MCF 10A (cell line): ENCODE results near the gene CELF5. TPM values are rescaled to one million over a fixed set of nuclear protein-coding genes. Genes with fewer than 3 reads are reported as not detected.

Source experiments
- BruUV-seq: library from RNA; stranded (reverse); fragments of 400-500 nt; replicated peaks from 2 replicates; lab custom pipeline; 2021; lab: Mats Ljungman, UMichigan
- CTCF ChIA-PET: fragments of 300-600 bp; sonication (Branson Sonifier 250); formaldehyde crosslinking; extraction: SDS; loops from one replicate; lab custom pipeline; 2021; ENCODE audit warnings: antibody characterized with exemption, inconsistent platforms; lab: Yijun Ruan, JAX
- POLR2A ChIA-PET: fragments of 300-600, 350-650 bp; sonication (Branson Sonifier 250); formaldehyde crosslinking; extraction: SDS; loops from one replicate; lab custom pipeline; 2020; ENCODE audit warnings: antibody characterized with exemption, inconsistent platforms; lab: Yijun Ruan, JAX
- DNase-seq: peaks from one replicate; pipeline ENCODE4 v3.0.0-alpha.2; 2018; ENCODE audit not compliant: unreplicated experiment
- H3K27ac Mint-ChIP-seq: one replicate; pipeline ENCODE4 v1.8.0; 2022; ENCODE audit warnings: mild to moderate bottlenecking, low read depth, mixed read lengths; ENCODE audit not compliant: unreplicated experiment
- H3K27me3 Mint-ChIP-seq: one replicate; pipeline ENCODE4 v1.8.0; 2022; ENCODE audit warnings: mixed read lengths; ENCODE audit not compliant: insufficient read depth, unreplicated experiment
- H3K36me3 Mint-ChIP-seq: one replicate; pipeline ENCODE4 v1.8.0; 2022; ENCODE audit warnings: mild to moderate bottlenecking, moderate library complexity, mixed read lengths; ENCODE audit not compliant: insufficient read depth, unreplicated experiment
- H3K4me1 Mint-ChIP-seq: one replicate; pipeline ENCODE4 v1.8.0; 2022; ENCODE audit warnings: mixed read lengths; ENCODE audit not compliant: insufficient read depth, unreplicated experiment
- H3K4me3 Mint-ChIP-seq: one replicate; pipeline ENCODE4 v1.8.0; 2022; ENCODE audit warnings: mild to moderate bottlenecking, moderate library complexity, mixed read lengths; ENCODE audit not compliant: unreplicated experiment
- H3K9me3 Mint-ChIP-seq: one replicate; pipeline ENCODE4 v1.8.0; 2022; ENCODE audit warnings: mixed read lengths; ENCODE audit not compliant: unreplicated experiment
- intact Hi-C: fragments of 100-400 bp; cut with micrococcal nuclease; formaldehyde crosslinking; loops from 2 replicates; pipeline ENCODE4 v1.14.1; 2022
- total RNA-seq: library from RNA; stranded (reverse); gene quantifications from 2 replicates; pipeline ENCODE4 v1.2.3, GENCODE V29; 2022
- TF ChIP-seq, protein P1 (sequence below): fragments of 200-600 bp; IDR thresholded peaks from one replicate; pipeline ENCODE4 v1.8.0; 2022; ENCODE audit warnings: antibody characterized with exemption, mild to moderate bottlenecking; ENCODE audit not compliant: unreplicated experiment

Gene CELF5
- total RNA-seq, 1 experiment from 2014 or later, result 0.30 TPM

DNA sequence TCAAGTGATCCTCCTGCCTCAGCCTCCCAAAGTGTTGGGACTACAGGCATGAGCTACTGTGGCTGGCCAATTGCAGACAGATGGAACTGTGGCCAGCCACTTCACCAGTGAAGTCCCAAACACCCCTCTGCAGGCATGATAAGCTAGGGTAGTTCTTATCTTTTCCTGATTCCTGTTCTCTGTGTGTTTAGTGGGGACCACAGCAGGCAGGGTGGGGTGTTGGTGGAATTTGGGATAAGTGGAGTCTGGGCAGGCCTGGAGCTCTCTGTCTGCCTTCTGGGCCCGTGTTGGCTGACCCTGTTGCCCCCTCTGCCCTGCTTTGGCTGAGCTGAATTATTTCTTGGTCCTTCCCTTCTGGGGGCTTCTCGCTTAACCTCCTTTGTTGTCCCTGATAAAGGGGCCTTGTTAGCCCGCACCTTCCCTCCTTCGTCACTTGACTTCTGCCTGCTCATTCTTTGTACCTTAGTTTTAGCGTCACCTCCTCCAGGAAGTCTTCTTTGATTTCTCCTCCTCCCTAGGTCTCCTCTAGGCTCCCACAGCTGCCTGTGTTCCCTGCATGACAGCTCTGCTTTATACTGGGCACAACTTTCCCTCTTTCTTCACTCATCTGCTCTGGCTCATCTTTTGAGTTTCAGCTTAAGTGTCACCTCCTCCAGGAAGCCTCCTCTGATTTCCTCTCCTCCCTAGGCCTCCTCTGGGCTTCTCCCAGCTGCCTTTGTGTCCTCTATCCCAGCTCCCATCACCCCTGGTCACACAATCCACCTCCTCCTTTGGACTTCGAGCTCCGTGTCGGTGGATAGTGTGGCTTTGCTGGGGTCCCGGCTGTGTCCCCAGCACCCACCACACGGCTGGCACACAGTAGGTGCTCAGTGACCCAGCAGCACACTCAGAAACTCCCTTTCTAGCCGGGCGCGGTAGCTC is 40.5 kb upstream of the CELF5 start:
- DNase-seq, result no peak
- Mint-ChIP-seq H3K27ac (no peak overlapping the region), H3K36me3 (peaks cover 6% of the 10 kb centered on the region), H3K4me3 (no peak overlapping the region), H3K9me3 (no peaks in the 10 kb centered on the region), H3K4me1 (peaks cover 24% of the 10 kb centered on the region), H3K27me3 (no peaks in the 10 kb centered on the region)
- POLR2A ChIA-PET, result interaction anchor here (0.7 to 2.0 kb wide), 6 partner anchors 11 to 650 kb away, joined by 3 to 7 read pairs (median 4); no protein-coding TSS in a partner anchor
- TF ChIP-seq, protein P1, sequence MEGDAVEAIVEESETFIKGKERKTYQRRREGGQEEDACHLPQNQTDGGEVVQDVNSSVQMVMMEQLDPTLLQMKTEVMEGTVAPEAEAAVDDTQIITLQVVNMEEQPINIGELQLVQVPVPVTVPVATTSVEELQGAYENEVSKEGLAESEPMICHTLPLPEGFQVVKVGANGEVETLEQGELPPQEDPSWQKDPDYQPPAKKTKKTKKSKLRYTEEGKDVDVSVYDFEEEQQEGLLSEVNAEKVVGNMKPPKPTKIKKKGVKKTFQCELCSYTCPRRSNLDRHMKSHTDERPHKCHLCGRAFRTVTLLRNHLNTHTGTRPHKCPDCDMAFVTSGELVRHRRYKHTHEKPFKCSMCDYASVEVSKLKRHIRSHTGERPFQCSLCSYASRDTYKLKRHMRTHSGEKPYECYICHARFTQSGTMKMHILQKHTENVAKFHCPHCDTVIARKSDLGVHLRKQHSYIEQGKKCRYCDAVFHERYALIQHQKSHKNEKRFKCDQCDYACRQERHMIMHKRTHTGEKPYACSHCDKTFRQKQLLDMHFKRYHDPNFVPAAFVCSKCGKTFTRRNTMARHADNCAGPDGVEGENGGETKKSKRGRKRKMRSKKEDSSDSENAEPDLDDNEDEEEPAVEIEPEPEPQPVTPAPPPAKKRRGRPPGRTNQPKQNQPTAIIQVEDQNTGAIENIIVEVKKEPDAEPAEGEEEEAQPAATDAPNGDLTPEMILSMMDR, result no peak
- intact Hi-C loops, result loop anchor here (2.0 kb wide), 1 partner anchor 29 kb away; no protein-coding TSS in a partner anchor
- BruUV-seq, result no TSS peak
- CTCF ChIA-PET, result interaction anchor here (0.9 to 1.3 kb wide), 4 partner anchors 20 to 108 kb away, joined by 3 to 7 read pairs (median 3); no protein-coding TSS in a partner anchor

DNA sequence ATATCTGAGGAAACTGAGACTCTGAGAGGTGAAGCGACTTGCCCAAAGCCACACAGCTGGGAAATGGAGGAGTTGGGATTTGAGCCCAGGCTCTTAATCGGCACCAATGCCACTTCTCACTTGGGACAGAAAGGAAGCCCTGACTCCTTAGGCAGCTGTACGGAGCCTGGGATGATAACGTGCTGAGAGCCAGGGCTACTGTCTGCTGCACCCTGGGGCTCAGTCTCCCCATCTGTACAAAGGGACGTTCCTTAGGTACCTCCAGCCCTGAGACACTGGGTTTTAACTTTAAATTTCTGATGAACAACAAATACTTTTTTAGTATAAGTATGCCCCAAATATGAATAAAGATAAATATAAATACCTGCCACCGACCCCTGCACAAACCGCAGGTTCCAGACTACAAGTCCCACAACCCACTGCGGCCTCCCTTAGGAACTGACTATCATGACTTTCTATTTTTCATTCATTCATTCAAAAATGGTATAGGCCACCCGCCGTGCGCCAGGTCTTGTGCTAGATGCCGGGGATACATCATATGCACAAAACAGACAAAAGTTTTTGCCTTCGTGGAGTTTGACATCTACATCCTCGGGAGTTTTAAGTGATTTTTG is 39.5 kb upstream of the CELF5 start:
- POLR2A ChIA-PET, result interaction anchor here (0.6 to 2.0 kb wide), 14 partner anchors 8 to 651 kb away, joined by 3 to 8 read pairs (median 4); partner anchors contain the start of genes GNA15 and TLE6
- no peak for DNase-seq
- Mint-ChIP-seq H3K9me3 (no peaks in the 10 kb centered on the region), H3K27ac (peak overlapping the region; percentile 97), H3K36me3 (peaks cover 6% of the 10 kb centered on the region), H3K4me3 (peak overlapping the region; percentile 93), H3K4me1 (peaks cover 24% of the 10 kb centered on the region), H3K27me3 (no peaks in the 10 kb centered on the region)
- TF ChIP-seq, protein P1, result no peak
- CTCF ChIA-PET, result interaction anchor here (0.9 to 1.3 kb wide), 3 partner anchors 54 to 109 kb away, joined by 3 read pairs; no protein-coding TSS in a partner anchor
- intact Hi-C loops, result loop anchor here (2.0 kb wide), 1 partner anchor 30 kb away; no protein-coding TSS in a partner anchor
- BruUV-seq, result no TSS peak

DNA sequence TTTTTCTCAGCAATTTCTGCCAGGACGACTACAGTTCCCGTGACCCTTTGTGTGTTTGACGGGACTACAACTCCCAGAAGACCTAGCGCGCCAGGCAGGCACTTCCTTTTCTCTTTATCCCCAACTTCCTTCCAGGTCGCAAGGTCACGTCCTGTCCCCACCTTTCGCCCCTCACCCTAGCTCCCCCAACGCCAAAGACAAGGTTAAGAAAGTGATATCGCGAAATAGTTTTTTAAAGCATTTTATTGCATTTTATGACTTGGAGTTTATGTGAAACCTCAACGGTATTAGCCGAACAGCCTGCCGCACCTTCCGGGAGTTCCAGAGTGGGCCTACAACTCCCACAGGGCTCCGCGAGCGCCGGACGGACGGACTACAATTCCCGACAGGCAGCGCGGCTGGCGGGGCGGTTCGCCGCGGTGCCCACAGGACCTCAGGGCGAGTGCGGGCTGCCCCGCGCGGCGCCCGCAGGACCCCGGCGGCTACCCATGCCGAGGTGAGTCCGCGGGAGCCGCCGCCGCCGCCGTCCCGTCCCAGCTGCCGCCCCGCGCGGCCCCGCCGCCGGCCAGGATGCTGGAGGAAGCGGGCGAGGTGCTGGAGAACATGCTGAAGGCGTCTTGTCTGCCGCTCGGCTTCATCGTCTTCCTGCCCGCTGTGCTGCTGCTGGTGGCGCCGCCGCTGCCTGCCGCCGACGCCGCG is 38.9 kb upstream of the CELF5 start, which contains the start of gene NCLN:
Gene NCLN, plus strand, starts transcription at position 470 of the 699 bp plus-strand sequence. Its CDS starts 101 bp downstream, at position 571.
- no peaks in the 10 kb centered on the region for H3K27me3 Mint-ChIP-seq
- BruUV-seq, result no TSS peak
- DNase-seq, result peak; percentile 97
- TF ChIP-seq, protein P1, result no peak
- CTCF ChIA-PET, result no interaction called here
- H3K27ac Mint-ChIP-seq, result peak within 1 kb of the TSS; percentile 97
- H3K4me1 Mint-ChIP-seq, result peaks cover 24% of the 10 kb centered on the region
- H3K4me3 Mint-ChIP-seq, result peak within 1 kb of the TSS; percentile 93
- intact Hi-C loops, result loop anchor here (2.0 kb wide), 1 partner anchor 31 kb away; no protein-coding TSS in a partner anchor
- H3K36me3 Mint-ChIP-seq, result peaks cover 7% of the 10 kb centered on the region
- POLR2A ChIA-PET, result interaction anchor here (0.6 to 2.0 kb wide), 13 partner anchors 9 to 732 kb away, joined by 3 to 8 read pairs (median 3); partner anchors contain the start of genes GNA15, LMNB2 and TLE6
- no peaks in the 10 kb centered on the region for H3K9me3 Mint-ChIP-seq
